ENCODE results near the gene RPL22.

Gene RPL22

GRCh38 chr1:6209661-6210580, 10.5 kb upstream of the RPL22 start:
- Histone ChIP-seq H3K79me2 (ENCODE audit: low read length) (no peaks in the 10 kb centered on the region), H3K9me3 (ENCODE audit: insufficient read depth, low read length) (no peaks in the 10 kb centered on the region), H3K9ac (ENCODE audit: low read length) (no peak overlapping the region), H3K27ac (ENCODE audit: low read length) (no peak overlapping the region), H3K36me3 (replicated peaks; ENCODE audit: low read depth, low read length) (no peaks in the 10 kb centered on the region), H3K4me1 (ENCODE audit: low read length) (peaks cover 8% of the 10 kb centered on the region), H3K4me2 (ENCODE audit: low read length) (no peak overlapping the region), H3K27me3 (ENCODE audit: low read depth, low read length) (no peaks in the 10 kb centered on the region), H2AFZ (ENCODE audit: low read depth, low read length) (no peak overlapping the region), H4K20me1 (ENCODE audit: insufficient read depth, low read length) (no peaks in the 10 kb centered on the region), H3K4me3 (ENCODE audit: low read length) (no peak overlapping the region)
- TF ChIP-seq CTCF (IDR thresholded peaks at IDR 0.05; ENCODE audit: low read depth, low read length) (no peak), EZH2phosphoT487 (IDR thresholded peaks at IDR 0.05; ENCODE audit: low read depth) (no peak)

- Histone ChIP-seq H2AFZ (ENCODE audit: low read depth, low read length) (no peak overlapping the region), H4K20me1 (ENCODE audit: insufficient read depth, low read length) (no peaks in the 10 kb centered on the region), H3K4me3 (ENCODE audit: low read length) (no peak overlapping the region), H3K27me3 (ENCODE audit: low read depth, low read length) (no peaks in the 10 kb centered on the region), H3K4me1 (ENCODE audit: low read length) (peaks cover 8% of the 10 kb centered on the region), H3K9ac (ENCODE audit: low read length) (no peak overlapping the region), H3K36me3 (replicated peaks; ENCODE audit: low read depth, low read length) (no peaks in the 10 kb centered on the region), H3K79me2 (ENCODE audit: low read length) (no peaks in the 10 kb centered on the region), H3K4me2 (ENCODE audit: low read length) (no peak overlapping the region), H3K27ac (ENCODE audit: low read length) (no peak overlapping the region), H3K9me3 (ENCODE audit: insufficient read depth, low read length) (no peaks in the 10 kb centered on the region)
- no peak for TF ChIP-seq EZH2phosphoT487 (IDR thresholded peaks at IDR 0.05; ENCODE audit: low read depth)
- no peak for TF ChIP-seq CTCF (IDR thresholded peaks at IDR 0.05; ENCODE audit: low read depth, low read length)
These were observed 9.6 kb upstream of the RPL22 start for GRCh38 chr1:6208723-6209660.

DNA sequence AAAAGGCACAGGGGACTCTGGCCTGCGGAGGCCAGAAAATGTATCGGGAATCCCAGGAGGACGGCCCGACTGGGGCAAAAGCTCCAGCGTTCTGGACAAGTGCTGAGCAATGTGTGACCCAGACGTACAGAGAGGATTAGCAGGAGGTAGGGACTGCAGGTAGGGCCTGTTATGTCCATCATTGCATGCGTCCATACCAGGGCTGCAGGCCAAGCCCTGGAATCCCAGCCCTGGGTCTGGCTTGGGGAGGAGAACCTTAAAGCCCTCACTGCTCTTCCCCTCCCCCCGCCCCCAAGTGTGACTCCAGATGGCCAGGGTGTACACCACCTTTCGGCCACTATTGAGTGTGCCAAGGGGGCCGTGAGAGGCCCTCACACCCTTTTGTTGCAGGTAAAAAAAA, 8.5 kb upstream of the RPL22 start:
- no peak overlapping the region for H3K9ac ChIP-seq (ENCODE audit: low read length)
- TF ChIP-seq EZH2phosphoT487 (IDR thresholded peaks at IDR 0.05; ENCODE audit: low read depth), result no peak
- H3K36me3 ChIP-seq (replicated peaks; ENCODE audit: low read depth, low read length), result no peaks in the 10 kb centered on the region
- no peak overlapping the region for H3K27ac ChIP-seq (ENCODE audit: low read length)
- no peak overlapping the region for H3K4me2 ChIP-seq (ENCODE audit: low read length)
- H3K27me3 ChIP-seq (ENCODE audit: low read depth, low read length), result no peaks in the 10 kb centered on the region
- H2AFZ ChIP-seq (ENCODE audit: low read depth, low read length), result no peak overlapping the region
- H4K20me1 ChIP-seq (ENCODE audit: insufficient read depth, low read length), result no peaks in the 10 kb centered on the region
- peaks cover 8% of the 10 kb centered on the region for H3K4me1 ChIP-seq (ENCODE audit: low read length)
- no peaks in the 10 kb centered on the region for H3K79me2 ChIP-seq (ENCODE audit: low read length)
- no peak overlapping the region for H3K4me3 ChIP-seq (ENCODE audit: low read length)
- H3K9me3 ChIP-seq (ENCODE audit: insufficient read depth, low read length), result no peaks in the 10 kb centered on the region

GRCh38 chr1:6207075-6207885, 7.9 kb upstream of the RPL22 start:
- Histone ChIP-seq H3K79me2 (ENCODE audit: low read length) (no peaks in the 10 kb centered on the region), H3K4me1 (ENCODE audit: low read length) (peaks cover 2% of the 10 kb centered on the region), H4K20me1 (ENCODE audit: insufficient read depth, low read length) (no peaks in the 10 kb centered on the region), H3K4me3 (ENCODE audit: low read length) (no peak overlapping the region), H3K36me3 (replicated peaks; ENCODE audit: low read depth, low read length) (no peaks in the 10 kb centered on the region), H3K4me2 (ENCODE audit: low read length) (no peak overlapping the region), H3K9me3 (ENCODE audit: insufficient read depth, low read length) (no peaks in the 10 kb centered on the region), H3K27me3 (ENCODE audit: low read depth, low read length) (no peaks in the 10 kb centered on the region), H3K9ac (ENCODE audit: low read length) (no peak overlapping the region), H2AFZ (ENCODE audit: low read depth, low read length) (no peak overlapping the region), H3K27ac (ENCODE audit: low read length) (no peak overlapping the region)
- no peak for TF ChIP-seq EZH2phosphoT487 (IDR thresholded peaks at IDR 0.05; ENCODE audit: low read depth)

Measured in OCI-LY3 (cell line).